ENCODE results near the gene GTF2H1. TPM values are rescaled to one million over a fixed set of nuclear protein-coding genes. Genes with fewer than 3 reads are reported as not detected.
"Not testable (repeated sequence)": the region's sequence is repeated elsewhere in the genome, so short reads cannot be mapped to it uniquely, and the experiment has no call there.

GTF2H1 gene
- total RNA-seq, 4 donors from 2014 or later, result 46.6 to 147 (median 60.0) TPM

- TF ChIP-seq POLR2AphosphoS5 (IDR thresholded peaks at IDR 0.05), result no peak
- peak in 1 of 5 experiments; percentile 38 for TF ChIP-seq CTCF (IDR thresholded peaks at IDR 0.05)
- no peak for TF ChIP-seq POLR2A (IDR thresholded peaks at IDR 0.05)
- in situ Hi-C loops (cut with MboI; ENCODE audit: low pct_ligation_motif_present in 1 of 4, low pct_unique_long_range_greater_than_20kb in 1 of 4, low sequenced_read_pairs in 3 of 4) (loop anchor here in 2 of 4 donors (5.0 to 10.0 kb wide), 3 partner anchors 76 to 313 kb away; partner anchors contain the start of genes TSG101 (in 2 of the 2) and SPTY2D1 (in 1 of the 2)), intact Hi-C loops (cut with DNase I; ENCODE audit: low total_unique reads) (loop anchor here (10.0 kb wide), 1 partner anchor 73 kb away; the partner anchor contains the start of gene LDHA)
- WGBS, 2 donors (ENCODE audit: low coverage in 1 of 2), result 2 to 4% methylated on average over 4 of the region's 4 CpGs
- peak overlapping the region; percentile 91 to 97 (median 94) for H3K27ac ChIP-seq
- peaks cover 19 to 51% (median 27%) of the 10 kb centered on the region in 4 donors for H3K4me1 ChIP-seq
- DNase-seq, result no peak
- no peaks in the 10 kb centered on the region for H3K27me3 ChIP-seq
- H3K4me3 ChIP-seq, result peak overlapping the region; percentile 33 to 98 (median 80)
- peaks cover 0 to 6% (median 0%) of the 10 kb centered on the region in 4 donors for H3K36me3 ChIP-seq
- H3K9me3 ChIP-seq, result no peaks in the 10 kb centered on the region
Observed at GRCh38 chr11:18321578-18321968, 794 bp upstream of the GTF2H1 start.

GRCh38 chr11:18322818-18323570 is 627 bp downstream of the GTF2H1 start:
- H3K9me3 ChIP-seq, result no peaks in the 10 kb centered on the region
- peaks cover 19 to 51% (median 27%) of the 10 kb centered on the region in 4 donors for H3K4me1 ChIP-seq
- peak overlapping the region; percentile 71 to 98 (median 84) for H3K4me3 ChIP-seq
- H3K27me3 ChIP-seq, result no peaks in the 10 kb centered on the region
- peak overlapping the region; percentile 91 to 97 (median 94) for H3K27ac ChIP-seq
- intact Hi-C loops (cut with DNase I; ENCODE audit: low total_unique reads), result loop anchor here (10.0 kb wide), 1 partner anchor 72 kb away; the partner anchor contains the start of gene LDHA
- TF ChIP-seq EP300 (IDR thresholded peaks at IDR 0.05; ENCODE audit: low read depth), result no peak
- no peak for TF ChIP-seq CTCF (IDR thresholded peaks at IDR 0.05)
- TF ChIP-seq POLR2A (IDR thresholded peaks at IDR 0.05), result no peak
- TF ChIP-seq POLR2AphosphoS5 (IDR thresholded peaks at IDR 0.05), result no peak
- DNase-seq, result no peak
- H3K36me3 ChIP-seq, result peaks cover 0 to 20% (median 0%) of the 10 kb centered on the region in 4 donors
- in situ Hi-C loops (cut with MboI; ENCODE audit: low pct_ligation_motif_present in 1 of 4, low pct_unique_long_range_greater_than_20kb in 1 of 4, low sequenced_read_pairs in 3 of 4), result loop anchor here in 2 of 4 donors (5.0 to 10.0 kb wide), 3 partner anchors 74 to 312 kb away; partner anchors contain the start of genes TSG101 (in 2 of the 2) and SPTY2D1 (in 1 of the 2)
- WGBS, 2 donors (ENCODE audit: low coverage in 1 of 2), result 11 to 33% methylated on average over 4 to 18 of the region's 18 CpGs

GRCh38 chr11:18323881-18324280 is 1.5 kb downstream of the GTF2H1 start:
- peaks cover 19 to 51% (median 27%) of the 10 kb centered on the region in 4 donors for H3K4me1 ChIP-seq
- in situ Hi-C loops (cut with MboI; ENCODE audit: low pct_ligation_motif_present in 1 of 4, low pct_unique_long_range_greater_than_20kb in 1 of 4, low sequenced_read_pairs in 3 of 4) (loop anchor here in 2 of 4 donors (5.0 to 10.0 kb wide), 3 partner anchors 73 to 311 kb away; partner anchors contain the start of genes TSG101 (in 2 of the 2) and SPTY2D1 (in 1 of the 2)), intact Hi-C loops (cut with DNase I; ENCODE audit: low total_unique reads) (loop anchor here (10.0 kb wide), 1 partner anchor 71 kb away; the partner anchor contains the start of gene LDHA)
- H3K4me3 ChIP-seq, result peak overlapping the region in 1 of 4 donors; percentile 98
- DNase-seq, H3K27me3 ChIP-seq, H3K9me3 ChIP-seq: not testable (repeated sequence)
- 85 to 90% methylated on average over 10 to 11 of the region's 11 CpGs for WGBS, 2 donors (ENCODE audit: low coverage in 1 of 2)
- peak overlapping the region in 1 of 4 donors; percentile 4 for H3K27ac ChIP-seq
- H3K36me3 ChIP-seq, result peaks cover 0 to 20% (median 0%) of the 10 kb centered on the region in 4 donors

GRCh38 chr11:18324381-18324780 is 2.0 kb downstream of the GTF2H1 start:
- 60 to 62% methylated on average over 1 of the region's 1 CpG for WGBS, 2 donors (ENCODE audit: low coverage in 1 of 2)
- no peak overlapping the region for H3K27ac ChIP-seq
- TF ChIP-seq EP300 (IDR thresholded peaks at IDR 0.05; ENCODE audit: low read depth) (no peak), POLR2A (IDR thresholded peaks at IDR 0.05) (no peak), CTCF (IDR thresholded peaks at IDR 0.05) (no peak)
- no peak overlapping the region for H3K4me3 ChIP-seq
- H3K4me1 ChIP-seq, result peaks cover 19 to 50% (median 27%) of the 10 kb centered on the region in 4 donors
- H3K27me3 ChIP-seq, result no peaks in the 10 kb centered on the region
- in situ Hi-C loops (cut with MboI; ENCODE audit: low pct_ligation_motif_present in 1 of 4, low pct_unique_long_range_greater_than_20kb in 1 of 4, low sequenced_read_pairs in 3 of 4), result loop anchor here in 2 of 4 donors (5.0 to 10.0 kb wide), 3 partner anchors 73 to 310 kb away; partner anchors contain the start of genes TSG101 (in 2 of the 2) and SPTY2D1 (in 1 of the 2)
- no peak for DNase-seq
- no peaks in the 10 kb centered on the region for H3K9me3 ChIP-seq
- intact Hi-C loops (cut with DNase I; ENCODE audit: low total_unique reads), result loop anchor here (10.0 kb wide), 1 partner anchor 70 kb away; the partner anchor contains the start of gene LDHA
- peaks cover 0 to 20% (median 0%) of the 10 kb centered on the region in 4 donors for H3K36me3 ChIP-seq

All from transverse colon (tissue), 4 donors.